Mononuclear cell (primary cell): ENCODE results near the gene NTF3. TPM values are rescaled to one million over a fixed set of nuclear protein-coding genes. Genes with fewer than 3 reads are reported as not detected.

Source experiments
- H3K27me3 ChIP-seq: 2 replicates; pipeline ENCODE4 v1.6.0; 2011; ENCODE audit warnings: low read length, control low read depth; ENCODE audit not compliant: insufficient read depth
- H3K4me1 ChIP-seq: 2 replicates; pipeline ENCODE4 v1.5.1; 2011; ENCODE audit warnings: mild to moderate bottlenecking, low read length, control low read depth; ENCODE audit not compliant: insufficient read depth
- H3K4me3 ChIP-seq: 2 replicates; pipeline ENCODE4 v1.5.1; 2011; ENCODE audit warnings: mild to moderate bottlenecking, low read length, moderate library complexity
- H3K9me3 ChIP-seq: 2 replicates; pipeline ENCODE4 v1.5.1; 2011; ENCODE audit warnings: low read depth, mild to moderate bottlenecking, control low read depth, low read length
- total RNA-seq: library from RNA; depleted of rRNA; stranded (reverse); fragments of >200 nt; gene quantifications from one replicate; pipeline ENCODE4 v1.2.3, GENCODE V29; 2012

The NTF3 gene
- total RNA-seq, 1 donor, result not detected

DNA sequence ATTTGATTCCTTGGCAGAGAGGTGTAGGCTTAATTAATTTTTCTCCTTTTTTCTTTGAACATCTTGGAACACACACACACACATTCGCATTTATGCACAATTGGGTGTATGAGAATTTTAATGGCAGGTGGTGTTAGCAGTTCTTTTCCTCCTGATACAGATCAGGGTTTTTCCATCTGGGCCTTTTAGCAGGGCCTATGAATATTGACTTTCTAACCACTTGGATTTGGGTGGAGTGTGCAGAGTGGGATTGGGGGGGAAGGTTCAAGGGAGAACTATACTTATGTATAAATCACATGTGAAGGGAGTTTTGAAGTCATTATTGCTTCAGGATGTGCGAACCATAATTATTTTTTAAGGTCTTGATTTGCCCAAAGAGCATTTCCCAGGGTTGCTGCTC lies 28.9 kb downstream of the NTF3 start:
- H3K4me1 ChIP-seq, result peaks cover 6% of the 10 kb centered on the region
- no peaks in the 10 kb centered on the region for H3K27me3 ChIP-seq
- no peak overlapping the region for H3K4me3 ChIP-seq
- no peaks in the 10 kb centered on the region for H3K9me3 ChIP-seq

DNA sequence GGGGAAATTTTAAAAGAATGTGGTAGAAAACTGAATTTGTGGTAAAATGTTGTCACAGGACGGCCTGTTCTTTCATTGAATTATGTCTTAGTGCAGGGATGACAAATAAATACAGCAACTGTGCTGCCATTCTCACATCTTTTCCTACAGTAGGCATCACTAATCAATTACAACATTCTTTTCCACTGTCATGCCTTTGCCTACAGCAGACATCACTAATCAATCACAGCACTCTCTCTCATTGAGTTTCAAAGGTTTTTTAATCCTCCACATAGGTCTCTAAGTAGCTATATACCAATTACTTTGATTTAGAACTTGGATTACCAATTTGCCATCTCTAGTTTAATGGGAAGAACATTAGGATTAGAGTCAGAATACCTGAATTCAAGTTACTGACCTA lies 30.1 kb downstream of the NTF3 start:
- Histone ChIP-seq H3K27me3 (no peaks in the 10 kb centered on the region), H3K4me3 (no peak overlapping the region), H3K9me3 (no peaks in the 10 kb centered on the region), H3K4me1 (peaks cover 2% of the 10 kb centered on the region)

DNA sequence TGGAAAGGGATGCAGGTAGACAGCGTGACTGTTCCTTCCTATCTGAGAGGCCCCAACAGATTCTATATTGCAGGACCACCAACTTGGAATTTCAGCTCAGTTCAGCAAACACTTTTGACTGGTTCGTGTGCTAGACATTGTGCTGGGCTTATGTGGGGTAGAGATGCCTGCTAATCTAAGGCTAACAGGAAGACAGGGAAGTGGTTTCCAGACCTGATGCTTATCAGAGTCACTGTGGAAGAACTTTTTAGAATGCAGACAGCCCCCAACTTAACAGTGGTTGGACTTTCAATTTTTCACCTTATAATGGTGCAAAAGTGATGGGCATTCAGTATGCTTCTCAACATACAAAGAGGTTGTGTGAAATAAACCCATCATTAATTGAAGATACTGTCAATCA lies 32.2 kb downstream of the NTF3 start:
- H3K4me1 ChIP-seq, result no peaks in the 10 kb centered on the region
- no peak overlapping the region for H3K4me3 ChIP-seq

DNA sequence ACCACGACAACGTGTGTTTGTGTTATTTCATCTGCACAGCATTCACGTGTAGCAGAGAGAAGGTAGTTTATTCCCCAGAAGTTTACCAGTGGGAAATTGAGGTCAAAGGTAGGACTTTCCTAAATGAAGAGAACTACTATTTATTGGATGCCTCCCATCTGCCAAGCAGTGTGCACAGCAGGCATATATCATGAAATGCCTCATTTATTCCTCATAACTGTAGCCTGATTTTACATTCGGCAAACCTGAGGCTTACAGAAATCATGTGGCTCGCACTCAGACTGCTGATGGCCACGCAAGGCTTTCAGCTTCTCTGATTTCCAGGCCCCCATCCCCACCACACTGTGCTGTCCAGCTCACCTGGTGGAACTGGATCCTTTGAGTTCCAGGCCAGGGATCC lies 33.5 kb downstream of the NTF3 start:
- Histone ChIP-seq H3K4me3 (no peak overlapping the region), H3K27me3 (no peaks in the 10 kb centered on the region), H3K9me3 (no peaks in the 10 kb centered on the region), H3K4me1 (no peaks in the 10 kb centered on the region)

More for the DNA sequence above, 32.2 kb downstream of the NTF3 start:
- no peaks in the 10 kb centered on the region for H3K9me3 ChIP-seq
- no peaks in the 10 kb centered on the region for H3K27me3 ChIP-seq

DNA sequence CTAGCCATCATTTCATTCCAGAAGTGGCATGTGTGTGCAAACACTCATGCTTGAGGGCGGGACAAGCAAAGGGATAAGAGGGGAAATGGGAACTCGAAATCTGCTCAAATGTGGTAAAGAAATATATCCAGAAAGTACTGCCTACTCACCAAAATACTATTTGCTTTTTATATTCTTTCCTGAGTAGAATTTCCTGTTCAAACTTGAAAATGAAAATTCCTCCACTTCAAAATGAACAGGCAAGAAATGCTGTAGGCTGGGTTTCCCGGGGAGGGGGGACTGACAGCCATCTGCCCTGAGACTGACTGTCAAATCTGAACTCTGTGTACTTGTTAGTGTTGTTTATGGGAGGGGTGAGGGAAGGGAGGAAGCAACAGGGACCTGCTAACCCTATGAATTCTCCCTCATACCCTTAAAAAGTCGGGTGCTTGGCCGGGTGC lies 34.6 kb downstream of the NTF3 start:
- Histone ChIP-seq H3K4me3 (no peak overlapping the region), H3K9me3 (no peaks in the 10 kb centered on the region), H3K27me3 (no peaks in the 10 kb centered on the region), H3K4me1 (no peaks in the 10 kb centered on the region)

DNA sequence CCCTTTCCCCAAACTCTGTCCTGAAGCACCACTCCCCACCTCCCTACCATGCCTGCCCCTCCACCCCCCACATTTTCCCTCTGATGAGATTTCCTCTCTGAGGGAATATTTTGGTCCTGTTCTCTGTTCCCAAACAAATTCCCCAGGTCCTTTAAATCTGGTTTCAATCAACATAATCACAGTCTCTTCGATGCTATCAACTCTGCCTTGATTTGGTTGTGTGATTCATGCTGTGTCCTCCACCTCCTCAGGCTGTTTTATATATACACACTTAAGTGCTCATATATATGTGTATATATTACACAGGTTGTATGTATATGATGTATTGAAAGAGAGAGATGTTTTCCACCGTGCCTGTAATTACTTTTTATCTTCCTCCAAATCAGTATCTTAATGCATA lies 36.0 kb downstream of the NTF3 start:
- Histone ChIP-seq H3K4me1 (no peaks in the 10 kb centered on the region), H3K27me3 (no peaks in the 10 kb centered on the region), H3K9me3 (no peaks in the 10 kb centered on the region), H3K4me3 (no peak overlapping the region)

DNA sequence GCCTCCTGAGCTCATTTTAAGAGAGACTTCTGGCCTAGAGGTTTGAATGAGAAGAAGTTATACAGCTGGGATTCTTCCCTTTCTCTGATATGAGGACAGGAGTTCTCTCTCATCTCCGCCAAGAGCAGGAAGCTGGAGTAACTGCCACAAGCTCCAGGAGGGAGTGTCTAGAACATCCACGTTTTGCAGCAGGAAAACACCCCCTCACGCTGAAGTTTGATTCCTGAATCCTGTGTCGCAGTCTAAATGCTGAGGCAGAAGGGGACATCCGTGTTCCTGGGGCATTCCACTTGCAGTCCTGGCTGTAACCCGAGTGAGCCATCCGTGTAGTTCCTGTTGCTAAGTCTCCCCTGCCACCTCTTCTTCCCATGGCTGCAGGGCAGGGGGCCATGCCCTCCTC lies 38.3 kb downstream of the NTF3 start:
- Histone ChIP-seq H3K9me3 (no peaks in the 10 kb centered on the region), H3K27me3 (no peaks in the 10 kb centered on the region), H3K4me3 (no peak overlapping the region), H3K4me1 (no peaks in the 10 kb centered on the region)

DNA sequence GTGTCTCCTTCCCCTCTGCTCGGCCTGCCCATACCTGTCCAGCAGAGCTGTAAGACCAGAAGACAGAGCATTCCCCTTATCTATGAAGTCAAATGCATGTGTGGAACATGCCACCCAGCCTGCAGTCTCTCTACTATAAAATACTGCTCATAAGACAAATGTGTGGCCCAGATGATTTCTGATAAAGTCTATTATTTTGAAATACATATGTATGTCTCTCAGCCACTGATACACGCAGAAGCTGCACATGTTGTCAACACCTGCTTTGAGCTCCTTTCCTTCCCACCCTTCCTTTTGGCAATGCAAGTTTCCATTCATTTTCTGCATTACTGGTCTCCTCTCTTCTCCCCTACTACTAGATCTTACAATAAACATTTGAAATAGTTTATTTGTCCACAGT lies 38.8 kb downstream of the NTF3 start:
- Histone ChIP-seq H3K4me1 (no peaks in the 10 kb centered on the region), H3K27me3 (no peaks in the 10 kb centered on the region), H3K4me3 (no peak overlapping the region), H3K9me3 (no peaks in the 10 kb centered on the region)

DNA sequence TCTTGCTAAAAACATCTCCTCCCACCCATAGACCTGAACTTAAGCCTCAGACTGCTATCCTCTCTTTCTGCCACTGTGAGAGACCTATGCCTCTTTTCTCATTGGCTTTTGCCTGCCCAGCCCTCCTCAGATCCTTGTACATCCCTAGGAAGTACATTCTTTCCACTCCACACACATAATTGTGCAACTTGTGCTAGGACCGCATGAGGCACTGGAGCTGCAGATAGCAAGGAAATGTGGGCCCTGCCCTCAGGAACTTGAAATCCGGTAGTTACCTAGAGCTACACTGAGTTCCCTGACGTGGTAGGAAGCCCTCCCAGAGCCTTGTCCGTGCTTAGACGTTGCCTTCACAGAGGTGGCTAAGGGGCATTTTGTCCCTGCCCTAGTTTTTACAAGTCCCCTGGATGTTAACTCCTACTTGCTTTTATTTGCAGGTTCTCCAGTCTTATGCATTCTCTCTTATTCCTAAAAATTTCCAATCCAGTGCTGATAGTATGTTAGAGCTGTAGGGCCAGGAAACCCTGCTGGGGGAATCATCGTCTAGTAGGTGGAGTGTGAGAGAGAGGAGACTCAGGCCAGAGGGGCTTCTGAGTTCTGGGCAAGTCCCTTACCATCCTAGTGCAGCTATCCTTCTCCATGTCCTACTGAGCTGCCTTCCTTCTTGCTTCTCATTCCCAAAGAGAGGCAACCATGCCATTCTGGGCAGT lies 41.3 kb downstream of the NTF3 start:
- Histone ChIP-seq H3K4me3 (no peak overlapping the region), H3K27me3 (no peaks in the 10 kb centered on the region), H3K4me1 (no peaks in the 10 kb centered on the region), H3K9me3 (no peaks in the 10 kb centered on the region)

DNA sequence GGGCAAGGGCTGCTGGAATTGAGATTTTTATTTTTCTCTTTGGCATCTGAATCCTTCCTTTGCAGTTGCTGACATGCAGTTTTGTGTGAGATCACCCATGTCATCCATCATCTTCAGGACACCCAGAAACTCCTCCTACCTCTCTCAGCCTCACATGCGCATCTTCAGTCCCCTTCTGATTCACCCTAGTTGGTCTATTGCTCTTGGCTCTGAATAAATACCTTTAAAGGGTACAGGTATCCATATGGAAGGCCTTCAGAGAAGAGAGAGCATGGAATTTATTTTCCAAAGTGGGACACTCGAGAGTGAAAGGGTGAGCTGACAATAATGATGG lies 41.8 kb downstream of the NTF3 start:
- H3K4me1 ChIP-seq, result no peaks in the 10 kb centered on the region
- no peaks in the 10 kb centered on the region for H3K9me3 ChIP-seq
- H3K4me3 ChIP-seq, result no peak overlapping the region
- H3K27me3 ChIP-seq, result no peaks in the 10 kb centered on the region

DNA sequence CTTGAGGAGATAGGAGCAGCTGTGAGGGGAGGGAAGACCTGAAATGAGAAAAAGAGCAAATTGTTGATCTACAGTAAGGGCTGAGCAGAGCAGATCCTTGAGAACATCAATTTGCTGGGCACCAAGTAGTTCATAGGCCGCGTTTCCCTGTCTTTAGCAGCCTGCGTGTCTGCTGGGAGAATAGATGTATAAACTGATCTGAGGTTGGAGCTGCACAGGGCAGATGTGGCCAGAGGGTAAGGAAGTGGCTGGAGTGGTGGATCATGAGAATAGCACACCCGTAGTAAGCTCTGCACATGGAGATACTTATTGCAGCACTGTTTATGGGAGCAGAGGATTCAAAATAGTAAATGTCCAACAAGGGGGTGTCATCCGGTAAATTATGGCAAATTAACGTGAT lies 44.4 kb downstream of the NTF3 start:
- H3K4me3 ChIP-seq, result no peak overlapping the region

DNA sequence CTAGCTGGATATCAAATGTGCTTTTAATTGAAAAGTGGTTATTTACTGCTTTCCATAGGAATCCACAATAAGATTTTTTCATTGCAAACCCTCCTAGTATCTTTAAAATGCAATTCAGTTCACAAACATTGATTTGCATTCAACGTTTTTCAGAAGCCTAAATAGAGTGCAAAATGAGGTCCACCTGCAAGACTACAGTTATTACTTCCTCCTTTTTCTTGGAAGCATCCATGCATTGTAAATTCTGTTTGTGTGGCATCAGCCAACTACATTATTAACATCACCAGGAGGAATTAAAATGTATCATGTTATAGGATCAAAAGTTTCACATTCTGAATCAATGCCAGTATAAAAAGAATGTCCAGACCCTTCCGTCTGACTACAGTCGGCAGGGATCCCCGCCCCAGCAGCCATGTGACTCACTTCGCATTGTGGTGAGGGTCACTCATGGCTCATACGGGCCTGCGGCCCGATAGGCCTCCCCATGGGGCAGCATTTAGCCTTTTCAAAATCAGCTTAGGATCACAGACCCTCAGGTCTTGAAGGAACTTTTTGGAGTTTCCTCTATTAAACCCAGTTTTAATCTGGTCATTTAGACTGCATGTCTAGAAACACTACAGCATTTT lies 46.3 kb downstream of the NTF3 start:
- Histone ChIP-seq H3K4me1 (no peaks in the 10 kb centered on the region), H3K27me3 (no peaks in the 10 kb centered on the region), H3K9me3 (no peaks in the 10 kb centered on the region), H3K4me3 (no peak overlapping the region)

More for the DNA sequence above, 44.4 kb downstream of the NTF3 start:
- no peaks in the 10 kb centered on the region for H3K27me3 ChIP-seq
- H3K4me1 ChIP-seq, result no peaks in the 10 kb centered on the region
- no peaks in the 10 kb centered on the region for H3K9me3 ChIP-seq

DNA sequence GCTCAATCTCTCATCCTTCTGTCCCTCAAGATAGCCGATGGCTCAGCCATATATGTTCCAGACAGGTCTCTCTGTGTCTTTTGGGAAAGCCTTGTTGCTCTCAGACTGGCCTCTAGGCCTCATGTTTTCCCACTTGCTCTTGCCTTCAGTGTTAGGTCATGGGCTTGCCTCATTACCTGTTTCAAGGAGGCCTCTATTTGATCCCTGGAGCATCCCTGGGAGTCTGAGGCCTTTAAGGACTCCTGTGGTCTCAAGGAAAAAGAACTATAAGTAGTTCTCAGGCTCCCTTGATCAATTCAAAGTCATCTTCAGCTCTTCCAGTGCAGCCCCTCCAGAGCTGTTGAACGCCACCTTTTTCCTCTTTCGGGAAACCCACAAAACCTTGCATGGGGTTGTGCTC lies 47.9 kb downstream of the NTF3 start:
- no peaks in the 10 kb centered on the region for H3K27me3 ChIP-seq
- H3K9me3 ChIP-seq, result no peaks in the 10 kb centered on the region
- no peak overlapping the region for H3K4me3 ChIP-seq
- H3K4me1 ChIP-seq, result no peaks in the 10 kb centered on the region

DNA sequence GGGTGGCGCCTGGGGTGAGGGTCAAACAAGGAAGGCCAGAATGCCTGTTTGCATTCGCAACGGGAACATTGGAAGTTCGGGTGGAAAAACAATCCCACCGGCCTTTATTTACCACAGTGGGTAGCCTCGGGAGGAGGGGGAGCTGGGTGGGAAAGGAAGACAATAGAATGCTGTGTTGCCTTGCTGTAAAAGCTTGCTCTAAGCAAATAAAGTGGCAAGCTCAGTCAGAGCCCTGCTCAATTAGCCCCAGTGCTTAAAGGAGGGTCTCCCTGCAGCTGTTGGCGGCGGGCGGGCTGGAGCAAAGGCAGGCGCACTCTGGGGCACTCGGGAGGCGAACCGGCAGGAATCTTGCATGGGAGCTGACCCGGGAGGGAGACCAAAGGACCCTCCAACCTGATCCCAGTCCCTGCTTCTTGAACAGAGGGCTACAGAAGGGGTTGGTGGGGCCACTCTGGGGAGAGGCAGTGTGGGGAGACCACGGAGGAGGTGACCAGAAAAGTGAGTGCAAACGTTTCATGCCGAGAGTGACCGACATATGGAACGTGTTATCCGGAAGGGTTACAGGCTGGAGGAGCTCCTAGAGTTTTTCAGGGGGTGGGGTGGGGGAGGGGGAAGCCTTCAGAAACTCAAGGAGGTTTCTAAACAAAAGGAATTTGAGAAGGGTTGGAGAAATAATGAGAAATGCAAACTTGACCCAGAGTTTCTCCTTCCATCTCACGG lies 48.5 kb downstream of the NTF3 start:
- Histone ChIP-seq H3K27me3 (no peaks in the 10 kb centered on the region), H3K9me3 (no peaks in the 10 kb centered on the region), H3K4me1 (no peaks in the 10 kb centered on the region), H3K4me3 (no peak overlapping the region)

DNA sequence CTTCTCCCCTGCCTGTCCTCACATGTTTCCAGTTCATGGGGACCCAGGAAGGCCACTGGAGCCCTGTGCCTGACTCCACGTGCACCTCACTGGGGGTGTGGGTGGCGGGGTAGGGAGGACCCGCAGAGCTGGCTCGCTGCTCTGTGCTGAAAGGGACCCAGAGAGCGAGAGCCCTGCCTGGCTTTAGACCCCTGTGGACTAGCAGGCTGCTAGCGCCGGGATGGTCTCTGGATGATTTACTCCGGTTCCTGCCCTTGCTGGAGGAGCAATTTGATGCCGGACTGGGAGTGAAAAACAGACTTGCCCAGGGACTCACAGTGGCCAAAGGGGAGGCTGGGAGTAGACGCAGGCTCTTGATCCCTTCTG lies 49.0 kb downstream of the NTF3 start:
- Histone ChIP-seq H3K4me3 (no peak overlapping the region), H3K9me3 (no peaks in the 10 kb centered on the region), H3K27me3 (no peaks in the 10 kb centered on the region)

DNA sequence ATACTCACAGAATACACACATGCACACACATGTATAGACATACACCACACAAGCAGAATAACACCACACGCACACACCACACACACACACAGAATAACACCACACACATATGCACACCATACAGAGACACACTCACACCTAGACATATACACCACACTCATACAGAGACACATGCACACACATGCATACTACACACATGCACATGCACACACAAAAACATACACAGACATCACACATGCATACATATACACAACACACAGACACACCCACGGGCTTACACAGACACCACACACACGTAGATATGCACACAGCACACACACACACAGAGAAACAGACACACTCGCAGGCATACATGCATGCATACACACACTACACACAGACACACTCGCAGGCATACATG lies 49.7 kb downstream of the NTF3 start:
- no peaks in the 10 kb centered on the region for H3K9me3 ChIP-seq
- no peak overlapping the region for H3K4me3 ChIP-seq
- no peaks in the 10 kb centered on the region for H3K4me1 ChIP-seq
- H3K27me3 ChIP-seq, result no peaks in the 10 kb centered on the region

More for the DNA sequence above, 49.0 kb downstream of the NTF3 start:
- H3K4me1 ChIP-seq, result no peaks in the 10 kb centered on the region
